Stimulated activated naive B cell treated with anti-CD40 and anti-IgM and Interleukin-4, amounts not matched to agents 10 μg/mL and 1 μg/mL and 100 μg/mL, for 72 hours (primary cell): ENCODE results near the gene TANGO2.

Source experiments
- ATAC-seq, 2 donors: fragments of 150-1000 bp; cut with Tn5 transposase; replicated peaks; 2 replicates each; pipeline ENCODE4 v1.10.0; 2021; ENCODE audit warnings: moderate library complexity in 1 of 2
- DNase-seq: peaks from one replicate; pipeline ENCODE4 v3.0.0; 2021
- H3K27ac Mint-ChIP-seq: one replicate; pipeline ENCODE4 v1.8.0; 2022; ENCODE audit warnings: mild to moderate bottlenecking, mixed read lengths
- H3K27me3 Mint-ChIP-seq, 2 donors: one replicate each; pipeline ENCODE4 v1.8.0; 2022; ENCODE audit warnings: mixed read lengths in 2 of 2
- H3K36me3 Mint-ChIP-seq, 2 donors: one replicate each; pipeline ENCODE4 v1.8.0; 2022; ENCODE audit warnings: mixed read lengths in 2 of 2, mild to moderate bottlenecking in 1 of 2
- H3K4me1 Mint-ChIP-seq, 2 donors: one replicate each; pipeline ENCODE4 v1.8.0; 2022; ENCODE audit warnings: mixed read lengths in 2 of 2, mild to moderate bottlenecking in 1 of 2
- H3K4me3 Mint-ChIP-seq, 2 donors: one replicate each; pipeline ENCODE4 v1.8.0; 2022; ENCODE audit warnings: mild to moderate bottlenecking in 2 of 2, mixed read lengths in 2 of 2, moderate library complexity in 1 of 2
- H3K9me3 Mint-ChIP-seq, 2 donors: one replicate each; pipeline ENCODE4 v1.8.0; 2022; ENCODE audit warnings: mixed read lengths in 2 of 2, mild to moderate bottlenecking in 1 of 2

Gene TANGO2

DNA sequence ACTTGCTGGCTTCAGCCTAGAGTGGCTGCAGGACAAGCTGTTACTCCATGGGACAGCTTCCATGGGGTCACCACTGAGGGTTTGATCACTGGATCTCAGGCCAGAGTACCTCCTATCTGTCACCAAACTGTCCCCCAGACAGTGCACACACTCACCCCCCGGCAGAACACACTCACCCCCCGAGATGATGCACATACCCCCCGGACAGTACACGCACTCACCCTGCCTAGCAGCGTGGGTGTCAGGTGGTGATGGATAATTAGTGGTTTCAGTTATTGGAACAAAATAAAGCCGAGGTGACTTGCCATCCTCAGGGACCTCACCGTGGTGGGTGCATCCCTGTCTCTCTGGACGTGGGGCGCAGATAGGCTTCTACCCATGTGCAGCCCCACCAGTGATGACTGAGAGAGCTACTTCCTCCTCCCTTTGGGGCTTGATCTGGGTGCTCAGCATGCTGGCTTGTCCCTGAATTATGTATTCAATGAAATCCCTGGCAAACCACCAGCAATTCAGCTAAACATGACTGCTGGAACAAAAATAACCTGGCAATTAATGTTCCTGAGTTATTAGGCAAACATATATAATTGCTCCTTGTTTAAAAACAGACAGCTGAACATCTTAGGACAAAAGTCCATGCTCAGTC lies 18.9 kb downstream of the TANGO2 start:
- H3K4me1 Mint-ChIP-seq = peaks cover 22 to 37% of the 10 kb centered on the region in 2 donors
- H3K9me3 Mint-ChIP-seq = peaks cover 0 to 2% of the 10 kb centered on the region in 2 donors
- DNase-seq (no peak), ATAC-seq (no peak)
- no peak overlapping the region for H3K4me3 Mint-ChIP-seq
- peaks cover 50 to 51% of the 10 kb centered on the region in 2 donors for H3K36me3 Mint-ChIP-seq
- H3K27ac Mint-ChIP-seq = no peak overlapping the region
- no peaks in the 10 kb centered on the region for H3K27me3 Mint-ChIP-seq

DNA sequence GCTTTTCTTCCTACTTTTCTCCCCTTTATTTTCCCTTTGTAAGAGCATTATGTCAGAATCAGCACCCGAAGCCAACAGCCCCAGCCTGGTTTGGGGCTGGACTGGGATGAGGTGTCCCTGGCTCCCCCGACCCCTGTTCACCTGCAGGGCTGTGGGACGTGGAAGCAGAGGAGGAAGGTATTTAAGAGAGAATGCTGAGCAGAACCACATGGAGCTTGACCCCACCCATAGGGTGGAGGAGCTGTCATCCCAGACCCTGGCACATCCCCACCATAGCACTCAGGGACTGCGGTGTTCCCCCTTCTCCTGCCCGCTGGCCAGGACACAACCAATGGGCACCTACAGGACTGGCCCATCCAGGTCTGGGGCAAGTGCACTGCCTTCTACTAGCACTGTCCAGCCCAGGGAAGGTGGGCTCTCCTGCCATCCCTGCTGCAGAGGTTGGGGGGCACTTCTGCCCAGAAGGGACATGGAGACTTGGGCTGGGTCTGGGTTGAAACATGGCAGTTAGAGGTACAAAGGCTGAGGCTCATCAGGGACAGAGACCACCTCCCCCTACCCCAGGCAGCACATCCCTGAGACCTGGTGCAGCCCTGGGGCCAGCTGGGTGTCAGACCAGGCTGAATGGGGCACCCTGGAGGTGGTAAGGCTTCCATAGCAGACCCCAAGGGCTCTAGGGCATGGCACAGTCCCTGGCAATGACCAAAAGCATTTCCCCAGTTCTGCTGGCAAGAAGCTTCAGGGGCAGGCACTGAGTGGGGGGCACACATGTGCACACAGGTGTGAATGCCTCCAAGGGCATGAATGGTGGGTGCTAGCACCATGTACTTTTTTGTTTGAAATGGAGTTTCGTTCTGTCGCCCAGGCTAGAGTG lies 19.7 kb downstream of the TANGO2 start:
- H3K27me3 Mint-ChIP-seq = no peaks in the 10 kb centered on the region
- H3K9me3 Mint-ChIP-seq = no peaks in the 10 kb centered on the region
- no peak overlapping the region for H3K4me3 Mint-ChIP-seq
- H3K36me3 Mint-ChIP-seq = peaks cover 43 to 45% of the 10 kb centered on the region in 2 donors
- DNase-seq = no peak
- peaks cover 16 to 29% of the 10 kb centered on the region in 2 donors for H3K4me1 Mint-ChIP-seq
- H3K27ac Mint-ChIP-seq = no peak overlapping the region
- ATAC-seq = no peak

DNA sequence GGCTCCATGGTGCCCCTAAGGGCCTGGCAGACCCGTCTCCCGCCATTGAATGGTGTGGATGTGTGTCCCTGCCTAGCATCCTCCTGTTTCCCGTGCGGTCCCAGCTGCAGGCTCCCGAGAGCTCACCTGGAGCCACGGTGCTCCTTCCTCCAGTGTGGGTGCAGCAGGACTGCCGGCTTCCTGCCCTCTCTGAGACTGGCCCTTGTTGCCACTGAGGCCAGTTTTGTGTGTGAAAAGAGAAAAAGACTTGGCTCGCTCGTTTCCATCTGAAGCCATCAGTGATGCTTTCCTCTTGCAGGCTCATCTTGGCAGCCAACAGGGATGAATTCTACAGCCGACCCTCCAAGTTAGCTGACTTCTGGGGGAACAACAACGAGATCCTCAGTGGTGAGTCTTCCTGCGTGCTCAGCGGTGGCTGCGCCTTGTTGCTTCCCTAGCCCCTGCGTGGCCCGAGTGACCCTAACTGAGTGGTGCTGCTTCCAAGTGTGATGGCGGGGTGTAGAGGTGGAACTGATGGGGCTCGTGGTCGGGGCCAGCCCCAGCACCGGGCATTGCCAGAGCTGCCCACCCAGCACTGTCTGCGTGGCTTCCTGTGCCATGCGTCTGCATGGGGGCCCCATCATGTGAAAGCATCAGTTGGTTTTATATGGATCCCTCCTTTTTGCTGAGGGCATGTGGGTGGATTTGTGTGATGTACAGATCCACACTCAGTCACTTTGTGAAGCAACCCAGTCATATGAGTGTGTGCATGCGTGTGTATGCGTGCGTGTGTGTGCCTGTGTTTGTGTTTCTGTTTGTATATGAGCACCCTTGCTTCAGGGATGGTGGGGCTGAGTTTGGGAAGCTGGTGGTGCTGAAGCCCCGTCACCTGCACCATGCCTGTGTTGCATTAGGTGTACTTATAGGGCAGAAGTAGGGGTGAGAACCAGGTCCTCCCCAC lies 22.4 kb downstream of the TANGO2 start:
- peaks cover 0 to 1% of the 10 kb centered on the region in 2 donors for H3K9me3 Mint-ChIP-seq
- ATAC-seq = no peak

DNA sequence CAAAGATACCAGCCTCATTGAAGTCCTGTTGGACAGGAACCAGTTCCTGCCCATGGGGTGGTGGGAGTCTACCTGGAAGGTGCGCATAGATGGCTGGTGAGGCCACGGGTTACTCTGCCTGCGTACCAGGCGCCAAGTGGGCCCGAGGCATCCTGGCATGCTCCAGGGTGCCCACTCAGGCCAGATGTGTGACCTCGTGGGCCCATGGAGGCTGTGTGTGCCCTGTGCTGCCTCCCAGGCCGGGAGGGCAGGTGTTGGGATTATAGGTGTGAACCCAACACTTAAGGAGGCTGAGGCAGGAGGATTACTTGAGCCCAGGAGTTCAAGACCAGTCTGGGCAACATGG lies 23.1 kb downstream of the TANGO2 start:
- no peak for DNase-seq
- no peak overlapping the region for H3K27ac Mint-ChIP-seq
- peaks cover 0 to 1% of the 10 kb centered on the region in 2 donors for H3K9me3 Mint-ChIP-seq
- peaks cover 4 to 10% of the 10 kb centered on the region in 2 donors for H3K4me1 Mint-ChIP-seq
- ATAC-seq = no peak
- peaks cover 52 to 53% of the 10 kb centered on the region in 2 donors for H3K36me3 Mint-ChIP-seq
- H3K4me3 Mint-ChIP-seq = no peak overlapping the region
- no peaks in the 10 kb centered on the region for H3K27me3 Mint-ChIP-seq

More for the DNA sequence above, 22.4 kb downstream of the TANGO2 start:
- Mint-ChIP-seq H3K4me3 (no peak overlapping the region), H3K36me3 (peaks cover 48% of the 10 kb centered on the region in 2 donors), H3K4me1 (peaks cover 4 to 10% of the 10 kb centered on the region in 2 donors), H3K27me3 (no peaks in the 10 kb centered on the region), H3K27ac (peak overlapping the region; percentile 37)
- DNase-seq = no peak

DNA sequence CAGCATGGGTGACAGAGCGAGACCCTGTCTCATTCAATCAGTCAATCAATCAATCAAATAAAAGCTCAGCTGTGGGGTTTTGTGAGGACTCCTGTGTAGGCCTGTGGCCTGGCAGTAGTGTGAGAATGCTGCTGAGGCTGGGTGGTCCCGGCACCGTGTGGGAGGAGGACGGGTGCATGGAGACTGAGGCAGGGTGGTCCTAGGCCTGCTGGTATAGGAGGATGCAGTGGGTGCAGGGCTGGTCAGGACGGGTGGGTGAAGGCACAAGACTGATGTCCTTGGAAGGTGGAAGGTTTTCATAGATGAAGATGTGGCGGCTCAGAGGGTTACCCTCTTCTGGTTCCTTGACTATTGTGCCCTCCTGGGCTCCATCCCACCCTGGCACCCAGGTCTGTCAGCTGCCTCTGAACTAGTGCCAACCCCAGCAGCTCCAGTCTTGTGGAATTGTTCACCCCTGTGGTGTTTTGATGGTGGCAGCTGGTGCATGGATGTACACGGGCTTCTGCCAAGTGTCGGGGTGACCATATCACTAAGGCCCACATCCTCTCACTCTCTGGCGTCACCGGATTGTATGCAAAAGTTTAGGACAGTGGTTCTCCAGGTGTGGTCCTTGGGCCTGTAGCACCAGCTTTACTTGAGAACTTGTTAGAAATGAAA lies 23.7 kb downstream of the TANGO2 start:
- Mint-ChIP-seq H3K27me3 (no peaks in the 10 kb centered on the region), H3K4me1 (peaks cover 4 to 10% of the 10 kb centered on the region in 2 donors), H3K27ac (no peak overlapping the region), H3K4me3 (no peak overlapping the region), H3K36me3 (peaks cover 55 to 56% of the 10 kb centered on the region in 2 donors), H3K9me3 (peaks cover 0 to 3% of the 10 kb centered on the region in 2 donors)
- DNase-seq (no peak), ATAC-seq (no peak)

DNA sequence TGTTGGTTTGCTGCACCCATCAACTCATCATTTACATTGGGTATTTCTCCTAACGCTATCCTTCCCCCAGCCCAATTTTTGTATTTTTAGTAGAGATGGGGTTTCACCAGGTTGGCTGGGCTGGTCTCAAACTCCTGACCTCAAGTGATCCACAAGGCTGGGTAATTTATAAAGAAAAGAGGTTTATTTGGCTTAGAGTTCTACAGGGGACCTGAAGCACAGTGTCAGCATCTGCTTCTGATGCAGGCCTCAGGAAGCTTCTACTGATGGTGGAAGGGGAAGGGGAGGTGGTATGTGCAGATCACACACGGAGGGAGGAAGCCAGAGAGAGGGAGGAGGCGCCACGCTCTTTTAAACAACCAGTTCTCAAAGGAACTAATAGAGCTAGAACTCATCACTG lies 25.8 kb downstream of the TANGO2 start:
- Mint-ChIP-seq H3K4me1 (peaks cover 4 to 10% of the 10 kb centered on the region in 2 donors), H3K9me3 (peaks cover 0 to 3% of the 10 kb centered on the region in 2 donors), H3K27me3 (no peaks in the 10 kb centered on the region), H3K27ac (no peak overlapping the region), H3K36me3 (peaks cover 47 to 54% of the 10 kb centered on the region in 2 donors), H3K4me3 (no peak overlapping the region)
- DNase-seq (no peak), ATAC-seq (no peak)

DNA sequence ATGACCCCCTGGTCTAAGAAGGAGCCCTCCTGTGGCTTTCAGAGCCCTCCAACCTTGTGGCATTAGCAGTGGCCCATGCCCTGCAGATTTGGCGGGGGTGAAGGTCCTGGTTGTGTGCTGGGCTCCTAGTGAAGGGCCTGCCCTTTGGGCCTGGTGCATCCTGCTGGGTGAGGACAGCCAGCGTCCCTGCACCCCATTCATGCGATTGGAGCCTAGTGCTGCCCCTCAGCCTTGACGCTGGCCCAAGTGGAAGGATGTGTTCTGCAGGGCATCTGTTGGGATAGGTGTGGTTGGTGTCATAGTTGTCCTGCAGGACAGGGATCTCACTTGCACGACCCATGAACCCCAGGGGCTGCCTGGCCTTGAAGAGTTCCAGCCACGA lies 31.0 kb downstream of the TANGO2 start:
- no peak overlapping the region for H3K4me3 Mint-ChIP-seq
- no peaks in the 10 kb centered on the region for H3K27me3 Mint-ChIP-seq
- ATAC-seq (no peak), DNase-seq (no peak)
- H3K9me3 Mint-ChIP-seq = peaks cover 0 to 2% of the 10 kb centered on the region in 2 donors
- H3K27ac Mint-ChIP-seq = peak overlapping the region; percentile 11
- peaks cover 2 to 5% of the 10 kb centered on the region in 2 donors for H3K4me1 Mint-ChIP-seq
- H3K36me3 Mint-ChIP-seq = peaks cover 58 to 64% of the 10 kb centered on the region in 2 donors

DNA sequence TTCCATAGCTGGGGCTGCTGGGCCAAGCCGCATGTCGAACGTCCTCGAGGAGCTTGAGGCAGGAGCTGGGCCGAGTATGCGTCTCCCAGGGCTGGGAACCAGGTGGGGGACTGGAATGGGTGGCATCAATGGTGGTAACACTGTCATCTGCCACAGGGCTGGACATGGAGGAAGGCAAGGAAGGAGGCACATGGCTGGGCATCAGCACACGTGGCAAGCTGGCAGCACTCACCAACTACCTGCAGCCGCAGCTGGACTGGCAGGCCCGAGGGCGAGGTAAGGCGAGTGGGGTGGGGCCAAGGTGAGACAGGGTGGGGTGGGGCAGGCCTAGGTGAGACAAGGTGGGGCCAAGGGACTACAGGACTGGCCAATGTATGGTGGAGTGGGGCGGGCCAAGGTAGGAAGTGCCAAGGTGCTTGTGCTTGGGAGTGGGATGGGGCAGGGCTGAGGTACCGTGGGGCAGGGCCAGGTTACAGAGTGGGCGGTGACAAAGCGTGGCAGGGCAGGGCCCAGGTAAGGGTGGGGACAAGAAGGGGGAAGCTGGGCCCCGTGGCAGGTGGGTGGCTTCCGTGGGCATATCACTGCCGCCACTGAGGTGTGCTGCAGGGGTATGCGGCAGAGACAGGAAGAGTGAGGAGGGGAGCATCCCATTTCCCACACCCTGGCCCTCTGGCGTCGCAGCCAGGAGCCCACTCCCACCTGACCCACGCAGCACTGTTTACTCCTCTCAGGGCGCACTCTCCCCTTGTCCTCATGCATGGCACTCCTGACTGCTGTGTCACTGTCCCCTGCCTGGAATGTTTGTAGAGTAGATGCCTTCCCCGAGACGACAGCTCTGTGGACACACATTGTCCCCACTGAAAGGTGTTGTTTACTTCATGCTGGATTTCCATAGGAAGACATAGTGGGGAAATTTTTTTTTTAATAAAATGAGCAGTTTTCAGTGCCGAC lies 31.7 kb downstream of the TANGO2 start:
- Mint-ChIP-seq H3K27me3 (no peaks in the 10 kb centered on the region), H3K9me3 (peaks cover 0 to 2% of the 10 kb centered on the region in 2 donors), H3K4me3 (no peak overlapping the region), H3K36me3 (peaks cover 53 to 61% of the 10 kb centered on the region in 2 donors), H3K27ac (peak overlapping the region; percentile 11), H3K4me1 (peaks cover 2 to 5% of the 10 kb centered on the region in 2 donors)
- ATAC-seq (no peak), DNase-seq (no peak)

DNA sequence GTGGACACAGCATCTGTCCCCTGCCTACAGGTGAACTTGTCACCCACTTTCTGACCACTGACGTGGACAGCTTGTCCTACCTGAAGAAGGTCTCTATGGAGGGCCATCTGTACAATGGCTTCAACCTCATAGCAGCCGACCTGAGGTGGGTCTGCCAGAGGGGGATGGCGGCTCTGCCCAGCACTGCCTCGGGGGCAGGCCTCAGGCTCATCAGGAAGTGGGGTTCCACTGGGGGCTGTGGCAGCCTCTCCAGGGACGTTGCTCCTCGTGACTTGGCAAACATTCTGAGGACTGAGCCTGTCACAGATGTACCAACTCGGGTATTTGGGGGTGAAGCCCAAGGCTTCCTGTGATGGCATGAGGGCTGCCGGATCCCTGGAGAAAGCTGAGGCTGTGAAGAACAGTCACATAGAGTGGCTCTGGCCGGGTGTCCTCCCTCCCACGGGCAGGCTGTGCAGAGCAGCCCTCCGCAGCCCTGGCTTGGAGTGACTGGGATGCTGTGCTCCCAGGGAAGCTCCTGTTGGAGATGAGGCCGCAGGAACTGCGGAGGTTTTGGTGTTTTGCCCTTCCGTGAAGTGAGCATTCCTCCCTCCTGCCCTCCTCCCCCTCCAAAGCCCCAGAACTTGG lies 32.6 kb downstream of the TANGO2 start:
- Mint-ChIP-seq H3K4me3 (no peak overlapping the region), H3K9me3 (peaks cover 0 to 2% of the 10 kb centered on the region in 2 donors), H3K27ac (no peak overlapping the region), H3K27me3 (no peaks in the 10 kb centered on the region), H3K36me3 (peaks cover 48 to 60% of the 10 kb centered on the region in 2 donors), H3K4me1 (peaks cover 2 to 5% of the 10 kb centered on the region in 2 donors)
- ATAC-seq = no peak
- no peak for DNase-seq

DNA sequence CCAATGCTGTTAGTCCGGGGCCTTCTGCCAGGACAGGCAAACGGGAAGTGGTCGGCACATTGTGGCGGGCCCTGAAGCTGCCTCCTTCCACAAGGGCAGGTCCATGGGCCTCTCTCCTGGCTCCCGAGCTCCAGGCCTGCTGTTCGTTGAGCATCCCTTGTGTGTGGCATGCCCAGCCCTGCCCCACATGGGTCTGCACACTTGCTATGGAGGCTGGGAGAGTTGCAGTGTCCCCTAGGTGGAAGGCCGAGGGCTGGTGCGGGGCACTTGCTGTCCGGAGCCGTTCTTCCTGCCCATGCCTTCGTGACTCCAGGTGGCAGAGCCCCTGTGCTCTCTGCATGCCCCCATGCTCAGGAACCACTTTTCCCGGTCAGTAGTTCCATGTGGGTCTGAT lies 33.1 kb downstream of the TANGO2 start:
- no peak for ATAC-seq
- H3K4me1 Mint-ChIP-seq = peaks cover 5% of the 10 kb centered on the region in 2 donors
- no peak overlapping the region for H3K27ac Mint-ChIP-seq
- H3K36me3 Mint-ChIP-seq = peaks cover 44 to 60% of the 10 kb centered on the region in 2 donors
- no peaks in the 10 kb centered on the region for H3K27me3 Mint-ChIP-seq
- H3K9me3 Mint-ChIP-seq = peaks cover 0 to 2% of the 10 kb centered on the region in 2 donors
- DNase-seq = no peak
- H3K4me3 Mint-ChIP-seq = no peak overlapping the region

DNA sequence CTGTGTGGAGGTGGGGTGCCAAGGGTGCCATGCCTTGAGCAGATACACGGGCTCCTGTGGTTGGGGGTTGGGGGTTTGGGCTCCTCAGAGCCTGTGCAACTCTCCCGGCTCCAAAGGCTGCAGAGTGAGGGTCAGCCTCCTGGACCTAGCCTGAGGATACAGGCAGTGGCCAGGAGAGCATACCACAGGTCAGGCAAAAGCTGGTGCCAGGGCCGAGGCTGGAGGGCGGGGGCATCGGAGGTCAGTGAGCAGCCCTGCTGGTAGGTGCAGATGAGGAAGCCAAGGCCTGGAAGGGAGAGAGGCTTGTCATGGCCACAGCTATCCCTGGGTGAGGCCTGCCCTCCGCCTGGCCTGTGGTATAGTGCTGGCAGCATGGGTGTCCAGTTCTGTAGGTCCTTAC lies 33.6 kb downstream of the TANGO2 start:
- H3K9me3 Mint-ChIP-seq = no peaks in the 10 kb centered on the region
- peaks cover 41 to 61% of the 10 kb centered on the region in 2 donors for H3K36me3 Mint-ChIP-seq
- no peaks in the 10 kb centered on the region for H3K27me3 Mint-ChIP-seq
- DNase-seq (no peak), ATAC-seq (no peak)
- no peak overlapping the region for H3K4me3 Mint-ChIP-seq
- peaks cover 5% of the 10 kb centered on the region in 2 donors for H3K4me1 Mint-ChIP-seq
- H3K27ac Mint-ChIP-seq = no peak overlapping the region

DNA sequence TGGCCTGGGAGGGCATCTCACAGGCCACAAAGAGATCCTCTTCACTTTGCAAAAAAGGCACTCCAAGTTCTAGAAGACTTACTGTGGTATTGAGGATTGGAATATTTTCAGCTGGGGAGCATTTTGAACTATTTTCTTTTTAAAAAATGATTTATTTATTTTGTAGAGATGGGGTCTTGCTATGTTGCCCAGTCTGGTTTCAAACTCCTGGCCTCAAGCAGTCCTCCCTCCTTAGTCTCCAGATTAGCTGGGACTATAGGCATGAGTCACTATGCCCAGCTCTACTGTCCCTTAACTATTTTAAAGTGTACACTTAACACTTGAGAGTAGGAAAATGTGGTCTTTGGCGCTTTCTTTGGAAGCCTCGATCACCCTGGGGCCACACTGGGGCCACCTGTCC lies 34.2 kb downstream of the TANGO2 start:
- H3K36me3 Mint-ChIP-seq = peaks cover 38 to 58% of the 10 kb centered on the region in 2 donors
- no peaks in the 10 kb centered on the region for H3K27me3 Mint-ChIP-seq

More for the DNA sequence above, 34.2 kb downstream of the TANGO2 start:
- peaks cover 5% of the 10 kb centered on the region in 2 donors for H3K4me1 Mint-ChIP-seq
- H3K27ac Mint-ChIP-seq = no peak overlapping the region
- no peak for ATAC-seq
- no peaks in the 10 kb centered on the region for H3K9me3 Mint-ChIP-seq
- DNase-seq = no peak
- H3K4me3 Mint-ChIP-seq = no peak overlapping the region
